Measurements from ENCODE around the gene PIK3R5.

Gene PIK3R5

DNA sequence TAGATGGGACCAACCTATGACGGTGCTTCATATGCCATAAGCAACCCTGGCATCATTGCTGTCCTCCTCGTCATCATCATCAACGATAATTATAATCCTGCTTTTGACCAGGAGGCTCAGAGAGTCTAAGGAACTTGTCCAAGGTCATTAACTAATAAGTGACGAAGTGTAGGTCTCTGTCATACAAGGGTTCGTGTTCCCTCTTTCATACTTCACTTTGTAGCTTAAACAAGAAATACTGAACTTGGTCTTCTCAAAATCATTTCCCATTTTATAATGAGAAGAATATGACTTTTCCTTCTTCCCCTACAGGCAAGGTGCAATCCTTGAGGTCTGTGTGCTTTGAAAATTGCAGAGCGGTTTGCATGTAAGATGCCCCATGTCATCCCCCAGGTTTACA lies 66.9 kb downstream of the PIK3R5 start:
- H3K4me1 Mint-ChIP-seq: peaks cover 47% of the 10 kb centered on the region

DNA sequence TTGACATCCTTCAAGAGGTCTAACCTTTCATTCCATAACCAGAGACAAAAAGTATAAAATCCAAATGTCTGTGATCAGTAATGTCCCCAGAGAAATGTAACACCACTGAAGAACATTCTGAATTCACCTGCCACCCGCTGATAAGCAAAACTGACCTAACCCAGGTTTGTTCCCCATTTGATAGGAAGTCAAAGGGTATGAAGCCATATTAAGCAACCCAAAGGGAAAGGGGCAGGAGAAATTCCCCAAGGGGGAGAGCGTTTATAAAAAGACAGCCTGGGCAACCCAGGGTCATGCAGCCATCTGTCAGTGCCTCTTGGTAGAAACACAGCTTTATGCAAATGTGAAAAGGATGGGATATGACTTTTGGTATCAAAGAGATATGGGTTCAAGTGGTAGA lies 67.4 kb downstream of the PIK3R5 start:
- Mint-ChIP-seq H3K4me1 (peaks cover 46% of the 10 kb centered on the region), H3K4me3 (peak overlapping the region; percentile 12), H3K36me3 (peaks cover 23% of the 10 kb centered on the region), H3K27me3 (no peaks in the 10 kb centered on the region), H3K9me3 (no peaks in the 10 kb centered on the region), H3K27ac (peak overlapping the region; percentile 97)
- DNase-seq (ENCODE audit: low spot score in 2 of 2): no peak
- no peak for ATAC-seq (ENCODE audit: low read depth)

More for the DNA sequence above, 66.9 kb downstream of the PIK3R5 start:
- Mint-ChIP-seq H3K27me3 (no peaks in the 10 kb centered on the region), H3K9me3 (no peaks in the 10 kb centered on the region), H3K36me3 (peaks cover 23% of the 10 kb centered on the region), H3K4me3 (peak overlapping the region; percentile 25), H3K27ac (peak overlapping the region; percentile 97)
- ATAC-seq (ENCODE audit: low read depth) (no peak), DNase-seq (ENCODE audit: low spot score in 2 of 2) (no peak)

DNA sequence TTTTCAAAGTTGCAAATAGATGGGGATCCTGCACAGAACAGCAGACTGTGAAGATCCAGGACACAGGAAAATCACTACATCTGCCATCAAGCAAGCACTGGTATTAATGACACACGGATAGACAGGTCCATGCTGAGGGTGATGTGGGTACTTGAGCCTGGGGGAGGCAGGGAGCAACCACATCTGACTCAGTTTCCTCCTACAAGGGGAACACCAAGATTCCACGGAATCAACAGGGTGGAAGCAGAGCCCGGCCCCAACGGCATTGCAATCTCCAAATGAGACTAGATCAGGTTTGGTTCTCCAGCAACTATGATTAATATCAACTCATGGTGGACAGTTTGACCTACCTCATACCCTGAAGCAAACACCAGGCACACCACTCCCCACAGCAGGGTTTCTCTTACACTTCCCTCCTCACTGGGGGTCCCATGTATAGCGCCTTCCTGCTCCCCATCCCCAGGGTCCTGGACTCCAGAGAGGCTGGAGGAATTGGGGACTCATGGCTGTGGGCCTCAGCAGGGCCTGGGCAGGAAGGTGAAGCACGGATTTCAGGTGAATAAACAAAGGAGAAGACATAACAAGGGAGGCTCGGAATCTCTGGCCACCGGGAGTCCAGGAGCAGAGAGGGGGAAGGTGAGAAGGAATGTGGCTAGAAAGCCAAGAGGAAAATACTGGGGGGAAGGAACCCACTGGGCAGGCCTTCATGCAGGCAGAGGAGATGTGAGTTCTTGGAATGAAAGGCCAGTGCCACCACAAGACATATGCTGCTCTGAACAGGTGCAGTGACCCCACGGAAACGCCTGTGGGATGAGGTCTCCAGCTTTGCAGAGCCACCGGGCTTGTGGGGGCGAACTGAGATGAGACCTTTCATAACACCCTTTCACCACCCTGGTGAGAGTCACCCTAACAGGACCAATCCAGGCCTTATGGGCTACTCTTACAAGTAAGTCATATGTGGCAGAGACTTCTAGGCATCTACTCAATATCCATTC lies 68.6 kb downstream of the PIK3R5 start:
- no peaks in the 10 kb centered on the region for H3K27me3 Mint-ChIP-seq
- peaks cover 27% of the 10 kb centered on the region for H3K36me3 Mint-ChIP-seq
- ATAC-seq (ENCODE audit: low read depth) (no peak), DNase-seq (ENCODE audit: low spot score in 2 of 2) (no peak)
- no peak overlapping the region for H3K4me3 Mint-ChIP-seq
- peaks cover 55% of the 10 kb centered on the region for H3K4me1 Mint-ChIP-seq
- H3K27ac Mint-ChIP-seq: peak overlapping the region; percentile 97
- H3K9me3 Mint-ChIP-seq: no peaks in the 10 kb centered on the region

DNA sequence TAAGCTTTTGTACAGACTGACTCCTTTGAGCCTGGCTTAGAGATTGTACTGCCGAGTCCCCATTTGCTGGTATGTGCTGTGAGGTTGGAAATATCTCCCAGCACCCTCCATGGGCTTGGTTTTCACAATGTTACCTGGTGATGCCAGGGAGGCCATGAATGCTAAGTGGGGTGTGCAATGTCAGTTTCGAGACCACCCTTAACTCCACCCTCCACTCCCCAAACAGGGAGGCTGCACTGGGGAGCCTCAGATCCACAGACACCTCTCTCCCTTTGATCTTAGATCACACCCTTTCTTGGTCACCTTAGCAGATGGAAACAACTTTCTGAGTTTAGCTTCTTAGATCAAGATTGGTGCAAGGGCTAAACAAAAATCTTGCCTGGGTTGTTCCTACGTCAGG lies 69.4 kb downstream of the PIK3R5 start:
- no peaks in the 10 kb centered on the region for H3K9me3 Mint-ChIP-seq
- H3K4me1 Mint-ChIP-seq: peaks cover 50% of the 10 kb centered on the region

DNA sequence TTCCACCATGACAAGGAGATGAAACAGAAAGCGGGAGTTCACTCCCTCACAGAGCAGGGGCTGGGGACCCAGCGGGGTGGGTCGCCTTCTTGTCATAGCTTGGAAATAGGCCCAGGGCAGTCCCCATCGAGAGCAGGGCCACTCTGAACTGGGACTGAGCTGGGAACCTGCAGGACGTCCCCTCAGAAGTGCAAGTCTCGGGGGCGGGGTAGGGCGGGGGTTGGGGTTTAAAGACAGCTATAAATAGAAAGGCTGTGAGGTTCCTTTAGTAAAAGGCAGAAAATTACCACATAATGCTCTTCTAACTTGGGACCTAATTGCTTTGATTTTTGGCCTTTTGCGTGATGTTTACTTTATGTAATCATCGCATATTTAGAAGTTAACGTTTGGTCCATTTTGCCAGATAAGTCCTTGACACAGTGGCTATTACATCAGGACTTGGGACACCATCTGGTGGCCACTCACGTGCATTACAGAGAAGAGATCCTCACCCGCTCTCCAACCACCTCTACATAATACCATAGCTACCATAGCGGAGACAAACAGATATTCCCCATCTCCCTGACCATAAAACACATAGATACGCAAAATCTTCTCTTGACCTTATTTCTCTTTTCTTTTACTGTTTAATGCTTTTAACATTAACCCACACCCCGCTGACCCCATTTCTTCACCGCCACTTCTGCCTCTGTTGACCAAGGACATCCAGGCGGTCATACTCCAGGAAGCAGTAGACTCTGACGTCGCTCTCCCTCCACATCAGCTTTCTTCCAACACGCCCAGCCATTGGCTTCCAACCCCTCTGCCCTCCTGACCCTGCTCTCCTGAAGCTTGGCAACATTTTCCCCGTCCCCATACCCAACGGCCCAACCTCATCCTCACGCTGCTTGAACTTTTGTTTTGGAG lies 70.6 kb downstream of the PIK3R5 start:
- Mint-ChIP-seq H3K9me3 (no peaks in the 10 kb centered on the region), H3K27me3 (no peaks in the 10 kb centered on the region), H3K4me1 (peaks cover 42% of the 10 kb centered on the region), H3K4me3 (no peak overlapping the region), H3K36me3 (peaks cover 22% of the 10 kb centered on the region), H3K27ac (peak overlapping the region; percentile 42)
- DNase-seq (ENCODE audit: low spot score in 2 of 2): peak in 1 of 2 donors; percentile 59
- ATAC-seq (ENCODE audit: low read depth): peak; percentile 19

More for the DNA sequence above, 69.4 kb downstream of the PIK3R5 start:
- H3K27ac Mint-ChIP-seq: peak overlapping the region; percentile 63
- no peak for ATAC-seq (ENCODE audit: low read depth)
- H3K27me3 Mint-ChIP-seq: no peaks in the 10 kb centered on the region
- no peak for DNase-seq (ENCODE audit: low spot score in 2 of 2)
- peaks cover 22% of the 10 kb centered on the region for H3K36me3 Mint-ChIP-seq
- no peak overlapping the region for H3K4me3 Mint-ChIP-seq

DNA sequence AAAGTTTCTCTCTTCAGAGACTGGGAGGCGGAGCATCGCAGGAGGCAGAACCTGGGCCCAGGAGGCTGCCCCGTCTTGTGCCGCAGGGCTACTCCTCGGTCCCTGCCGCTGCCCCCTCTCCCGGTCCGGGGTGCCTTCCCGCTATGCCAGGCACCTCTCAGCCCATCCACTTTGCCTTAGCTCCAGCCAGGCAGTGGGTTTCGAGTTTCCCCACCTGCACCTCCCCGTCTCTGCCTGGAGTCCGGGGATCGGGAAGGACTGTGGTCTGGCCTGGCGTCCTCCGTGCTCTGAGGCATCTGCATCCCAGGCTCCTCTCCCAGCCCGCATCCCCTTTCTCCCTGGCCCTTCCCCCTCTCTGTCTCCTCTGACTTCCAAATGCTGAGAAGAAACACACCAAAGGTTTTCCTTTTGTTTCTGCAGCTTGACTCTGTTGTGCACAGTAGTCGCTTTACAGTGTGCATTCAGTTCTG lies 71.3 kb downstream of the PIK3R5 start:
- peaks cover 23% of the 10 kb centered on the region for H3K36me3 Mint-ChIP-seq
- no peak overlapping the region for H3K27ac Mint-ChIP-seq
- peaks cover 39% of the 10 kb centered on the region for H3K4me1 Mint-ChIP-seq
- H3K4me3 Mint-ChIP-seq: no peak overlapping the region
- no peaks in the 10 kb centered on the region for H3K27me3 Mint-ChIP-seq
- no peaks in the 10 kb centered on the region for H3K9me3 Mint-ChIP-seq
- DNase-seq (ENCODE audit: low spot score in 2 of 2) (no peak), ATAC-seq (ENCODE audit: low read depth) (no peak)

DNA sequence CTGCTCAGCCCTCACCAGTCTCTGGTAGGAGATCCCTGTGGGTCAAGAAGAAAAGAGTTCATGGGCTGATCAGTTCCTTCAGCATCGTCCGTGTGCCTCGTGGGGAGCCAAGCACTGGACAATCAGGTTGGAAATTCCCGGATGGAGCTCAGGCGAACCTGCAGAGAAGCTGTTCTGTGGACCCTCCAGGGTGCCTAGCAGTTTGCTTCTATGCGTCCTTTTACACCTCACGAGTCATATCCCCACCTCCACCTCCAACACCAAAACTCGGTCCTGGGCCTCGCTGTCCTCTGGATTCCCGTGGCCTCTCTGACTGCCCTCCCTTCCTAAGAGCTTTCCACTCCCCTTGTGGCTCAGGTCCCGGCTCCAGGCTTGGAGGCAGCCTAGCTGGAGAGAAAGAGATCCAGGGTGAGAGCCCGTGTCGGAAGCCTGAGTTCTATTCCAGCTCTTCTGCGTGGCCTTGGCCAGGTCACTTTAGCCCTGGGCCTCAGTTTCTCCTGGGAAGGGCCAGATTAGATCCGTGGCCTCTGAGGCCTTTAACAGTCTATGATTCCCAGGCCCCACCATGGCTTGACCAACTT lies 71.8 kb downstream of the PIK3R5 start:
- H3K27ac Mint-ChIP-seq: no peak overlapping the region
- no peaks in the 10 kb centered on the region for H3K9me3 Mint-ChIP-seq
- ATAC-seq (ENCODE audit: low read depth): no peak
- peaks cover 24% of the 10 kb centered on the region for H3K36me3 Mint-ChIP-seq
- H3K4me1 Mint-ChIP-seq: peaks cover 33% of the 10 kb centered on the region
- no peak for DNase-seq (ENCODE audit: low spot score in 2 of 2)
- H3K27me3 Mint-ChIP-seq: no peaks in the 10 kb centered on the region
- H3K4me3 Mint-ChIP-seq: no peak overlapping the region

DNA sequence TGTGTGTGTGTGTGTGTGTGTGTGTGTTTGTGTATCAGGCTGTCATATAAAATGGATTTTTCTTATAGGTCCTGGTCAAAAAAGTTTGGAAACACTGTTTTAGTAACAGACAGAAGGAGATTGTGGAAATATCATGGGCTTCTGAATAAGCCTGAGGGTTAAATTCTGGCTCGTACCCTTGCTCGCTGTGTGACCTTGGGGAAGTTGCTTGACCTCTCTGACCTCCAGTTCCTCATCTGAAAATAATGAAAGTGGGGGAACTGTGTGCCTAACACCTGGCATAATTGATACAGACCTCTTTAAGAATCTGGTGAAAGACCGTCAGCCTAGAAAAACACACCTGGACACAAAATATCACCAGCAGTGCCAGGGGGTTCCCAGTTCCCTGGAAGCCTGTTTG lies 72.4 kb downstream of the PIK3R5 start:
- peaks cover 27% of the 10 kb centered on the region for H3K4me1 Mint-ChIP-seq
- H3K9me3 Mint-ChIP-seq: no peaks in the 10 kb centered on the region
- peak overlapping the region; percentile 84 for H3K27ac Mint-ChIP-seq
- H3K4me3 Mint-ChIP-seq: no peak overlapping the region
- ATAC-seq (ENCODE audit: low read depth) (no peak), DNase-seq (ENCODE audit: low spot score in 2 of 2) (no peak)
- H3K36me3 Mint-ChIP-seq: peaks cover 23% of the 10 kb centered on the region
- H3K27me3 Mint-ChIP-seq: no peaks in the 10 kb centered on the region

DNA sequence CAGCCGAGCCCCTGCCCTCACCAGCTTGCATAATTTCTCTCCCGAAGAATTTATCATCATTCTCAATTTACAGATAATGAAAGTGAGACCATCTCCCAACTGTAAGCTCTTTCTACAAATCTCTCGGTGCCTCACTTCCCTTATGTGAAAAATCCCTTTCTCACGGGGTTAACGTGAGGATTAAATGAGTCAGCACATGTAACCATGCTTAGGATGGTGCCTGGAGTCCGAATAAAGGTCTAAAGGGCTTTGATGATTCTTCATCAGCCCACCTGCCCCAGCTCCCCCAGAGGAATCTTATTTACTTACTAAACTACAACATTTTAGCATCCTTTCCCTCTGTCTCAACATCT lies 73.2 kb downstream of the PIK3R5 start:
- Mint-ChIP-seq H3K27me3 (no peaks in the 10 kb centered on the region), H3K4me1 (peaks cover 21% of the 10 kb centered on the region), H3K36me3 (peaks cover 21% of the 10 kb centered on the region), H3K9me3 (no peaks in the 10 kb centered on the region), H3K27ac (peak overlapping the region; percentile 84), H3K4me3 (peak overlapping the region; percentile 38)
- no peak for DNase-seq (ENCODE audit: low spot score in 2 of 2)
- ATAC-seq (ENCODE audit: low read depth): peak; percentile 51

DNA sequence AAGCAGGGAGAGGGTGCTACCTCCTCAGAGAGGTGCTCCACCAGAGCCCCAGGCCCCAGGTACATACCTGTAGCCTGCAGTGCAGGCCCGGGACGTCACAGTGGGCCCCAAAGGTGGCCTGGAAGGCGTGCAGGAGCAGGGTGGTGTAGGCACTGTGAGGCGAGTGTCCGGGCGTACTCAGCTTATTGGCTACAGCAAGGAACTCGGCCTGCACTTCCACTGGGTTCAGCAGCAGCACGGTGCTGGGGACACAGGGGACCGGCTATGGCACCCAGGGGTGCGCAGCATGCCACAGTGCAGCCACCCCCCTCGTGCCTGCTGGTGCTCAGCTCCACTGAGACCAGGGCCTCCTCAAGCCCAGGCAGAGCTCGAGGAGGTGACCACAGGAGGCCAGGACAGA lies 74.8 kb downstream of the PIK3R5 start:
- H3K27ac Mint-ChIP-seq: no peak overlapping the region
- peaks cover 26% of the 10 kb centered on the region for H3K36me3 Mint-ChIP-seq

DNA sequence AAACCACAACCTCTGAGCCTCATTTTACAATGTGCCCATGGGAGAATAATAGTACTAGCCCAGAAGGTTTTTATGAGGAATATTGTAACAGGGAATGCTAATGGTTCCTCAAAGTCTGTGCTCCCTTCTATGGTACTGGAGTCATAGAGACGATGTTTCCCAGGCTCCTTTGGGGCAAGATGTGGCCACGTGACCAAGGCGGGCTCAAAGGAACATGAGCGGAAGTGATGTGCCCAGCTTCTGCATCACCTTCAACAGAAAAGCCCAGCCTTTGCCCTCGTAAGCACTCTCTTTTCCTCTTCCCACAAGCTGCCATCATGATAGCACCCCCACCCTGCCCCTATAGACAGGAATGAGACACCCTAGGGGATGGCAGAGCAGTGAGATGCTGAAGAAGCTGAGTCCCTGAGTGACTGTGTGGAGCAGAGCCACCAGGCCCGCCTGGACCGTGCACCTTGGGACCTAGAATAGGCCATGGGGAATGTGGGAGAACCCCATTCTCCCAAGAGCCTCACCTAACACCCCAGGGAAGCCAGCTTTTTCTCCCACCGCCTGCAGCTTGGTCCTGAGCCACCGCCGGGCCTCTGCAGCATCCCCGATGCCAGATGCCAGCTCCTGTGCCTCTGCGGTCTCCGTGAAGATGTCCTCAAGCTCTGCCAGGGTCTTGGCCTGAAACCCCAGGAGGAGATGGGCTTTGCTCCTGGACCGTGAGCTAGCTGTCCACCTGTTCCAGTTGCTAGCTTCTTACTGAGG lies 75.9 kb downstream of the PIK3R5 start:
- no peaks in the 10 kb centered on the region for H3K27me3 Mint-ChIP-seq
- peaks cover 24% of the 10 kb centered on the region for H3K36me3 Mint-ChIP-seq
- H3K4me1 Mint-ChIP-seq: peaks cover 11% of the 10 kb centered on the region
- H3K27ac Mint-ChIP-seq: no peak overlapping the region
- no peak overlapping the region for H3K4me3 Mint-ChIP-seq
- no peak for DNase-seq (ENCODE audit: low spot score in 2 of 2)
- ATAC-seq (ENCODE audit: low read depth): no peak
- H3K9me3 Mint-ChIP-seq: no peaks in the 10 kb centered on the region

More for the DNA sequence above, 74.8 kb downstream of the PIK3R5 start:
- Mint-ChIP-seq H3K4me3 (no peak overlapping the region), H3K9me3 (no peaks in the 10 kb centered on the region), H3K4me1 (peaks cover 19% of the 10 kb centered on the region), H3K27me3 (no peaks in the 10 kb centered on the region)
- DNase-seq (ENCODE audit: low spot score in 2 of 2) (no peak), ATAC-seq (ENCODE audit: low read depth) (no peak)

DNA sequence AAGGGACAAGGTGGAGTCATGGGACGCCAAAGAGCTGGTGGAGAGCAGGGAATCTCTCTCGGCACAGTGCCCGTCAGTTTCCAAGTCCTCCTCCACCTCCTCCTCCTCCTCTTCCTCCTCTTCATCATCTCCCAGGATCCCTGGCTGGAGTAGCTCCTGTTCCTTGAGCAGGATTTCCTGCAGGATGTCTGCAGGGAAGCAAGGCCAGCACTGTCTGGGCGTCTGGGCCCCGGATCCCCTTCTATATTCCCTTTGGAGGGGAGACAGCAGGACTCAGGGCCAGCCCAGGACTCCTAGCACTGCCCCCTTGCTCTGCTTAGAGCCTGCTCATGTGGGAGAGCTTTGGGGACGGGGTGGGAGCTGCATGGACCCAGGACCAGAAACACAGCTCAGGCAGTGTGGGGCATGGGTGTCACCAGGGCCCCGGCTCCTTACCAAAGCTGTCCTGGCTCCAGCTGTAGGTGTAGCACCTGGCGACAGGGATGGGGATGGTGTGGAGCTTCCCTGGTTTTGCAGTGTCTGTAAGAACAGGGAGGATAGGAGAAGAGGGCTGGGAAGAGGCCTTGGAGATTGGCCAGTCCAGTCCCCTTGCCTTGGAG lies 76.7 kb downstream of the PIK3R5 start:
- DNase-seq (ENCODE audit: low spot score in 2 of 2): no peak
- no peak overlapping the region for H3K27ac Mint-ChIP-seq
- H3K36me3 Mint-ChIP-seq: peaks cover 29% of the 10 kb centered on the region

More for the DNA sequence above, 76.7 kb downstream of the PIK3R5 start:
- H3K9me3 Mint-ChIP-seq: no peaks in the 10 kb centered on the region
- H3K4me3 Mint-ChIP-seq: no peak overlapping the region
- ATAC-seq (ENCODE audit: low read depth): no peak
- H3K27me3 Mint-ChIP-seq: no peaks in the 10 kb centered on the region
- H3K4me1 Mint-ChIP-seq: peaks cover 11% of the 10 kb centered on the region
